Posterior vena cava (tissue), 2 donors: ENCODE results near the gene SIAE. TPM values are rescaled to one million over a fixed set of nuclear protein-coding genes. Genes with fewer than 3 reads are reported as not detected.

Experiments used
- DNase-seq: peaks from one replicate; pipeline ENCODE4 v3.0.0-alpha.2; 2020; ENCODE audit warnings: low spot score
- intact Hi-C, 2 donors: fragments of 100-400 bp; cut with DNase I; formaldehyde crosslinking; loops; one replicate each; pipeline versions ENCODE4 v1.14.1 to v1.14.2; 2022 to 2023
- total RNA-seq, 2 donors: library from RNA; stranded (reverse); fragmentation: NEBNext Ultra II Directional; extraction: Animal tissue kit (Norgen Biotek cat#: 25700); gene quantifications; one replicate each; pipeline ENCODE4 v1.2.1, GENCODE V29; 2021
- donor health status: DM: yes; HTN: yes; CAD: no.
- donor health status: DM: yes; HTN: yes; CAD: no.

The SIAE gene
- total RNA-seq, 2 donors from 2014 or later = 6.4 to 16.8 TPM

DNA sequence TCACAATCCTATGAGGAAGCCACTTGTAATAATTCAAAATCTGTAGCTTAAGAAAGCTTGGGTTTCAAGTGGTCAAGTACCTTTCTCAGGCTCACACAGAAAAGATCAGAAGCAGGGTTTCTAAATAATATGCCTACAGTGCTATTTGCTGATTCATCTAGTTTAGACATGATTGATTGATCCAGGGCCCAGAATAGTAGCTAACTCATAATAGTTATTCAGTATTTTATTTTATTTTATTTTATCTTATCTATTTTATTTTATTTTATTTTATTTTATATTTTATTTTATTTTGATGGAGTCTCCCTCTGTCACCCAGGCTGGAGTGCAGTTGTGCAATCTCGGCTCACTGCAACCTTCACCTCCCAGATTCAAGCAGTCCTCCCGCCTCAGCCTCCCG is 78.2 kb downstream of the SIAE start:
- DNase-seq = no peak
- intact Hi-C loops = no loop called here

- intact Hi-C loops = no loop called here
- no peak for DNase-seq
These were observed 80.9 kb downstream of the SIAE start for GRCh38 chr11:124592627-124593026.

DNA sequence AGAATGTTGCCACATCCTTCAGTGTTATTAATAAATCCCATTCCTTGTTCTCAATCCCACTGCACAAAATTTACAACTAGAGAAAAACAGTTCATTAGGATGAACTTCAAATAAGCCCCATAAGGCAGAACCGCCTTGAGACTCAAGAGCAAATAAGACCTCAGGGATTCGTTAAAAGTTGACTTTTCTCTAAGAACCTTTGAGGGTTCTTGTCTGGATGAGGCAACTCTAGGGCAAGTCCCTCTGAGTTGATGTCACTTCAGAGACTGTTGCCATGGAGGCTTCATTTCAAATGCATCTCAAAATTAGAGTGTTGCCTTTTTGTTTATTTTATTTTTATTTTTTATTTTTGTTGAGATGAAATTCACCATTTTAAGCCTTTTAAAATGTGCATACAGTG is 82.1 kb downstream of the SIAE start:
- intact Hi-C loops = no loop called here
- DNase-seq = no peak

GRCh38 chr11:124586238-124586860 is 87.2 kb downstream of the SIAE start:
- intact Hi-C loops = loop anchor here (10.0 kb wide), 2 partner anchors 172 to 512 kb away; no protein-coding TSS in a partner anchor
- DNase-seq = no peak

DNA sequence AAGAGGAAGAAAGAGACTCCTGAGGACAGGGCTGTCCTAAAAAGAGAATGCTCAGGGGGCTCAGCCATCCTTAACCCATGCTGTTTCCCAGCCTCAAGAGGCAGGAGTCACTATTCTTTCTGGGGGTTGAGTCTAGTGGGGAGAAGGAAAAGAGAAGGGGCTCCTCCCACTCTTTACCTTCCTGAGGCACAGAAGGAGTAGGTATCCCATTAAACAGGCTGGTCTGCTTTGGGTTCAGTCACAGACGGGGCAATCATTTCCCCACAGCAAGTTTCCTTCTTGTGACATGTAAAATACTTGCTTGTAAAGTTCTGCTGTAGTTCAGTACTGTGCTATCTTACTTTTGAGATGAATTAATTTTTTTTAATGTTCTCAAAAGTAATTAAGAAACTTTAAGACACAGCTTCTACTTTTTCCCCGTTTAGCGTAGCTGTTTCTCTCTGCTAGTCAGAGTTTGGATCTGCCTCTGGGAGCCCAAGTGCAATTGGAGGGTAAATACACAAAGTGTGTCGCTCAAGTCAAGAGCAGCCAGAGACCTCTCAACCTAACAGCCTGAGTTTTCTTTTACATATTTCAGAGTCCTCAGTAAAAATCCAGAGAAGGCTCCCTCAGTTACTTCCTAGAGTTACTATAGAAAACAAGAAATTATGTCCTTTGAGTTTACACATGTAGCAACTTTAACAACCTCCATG is 88.7 kb downstream of the SIAE start:
- intact Hi-C loops = loop anchor here (10.0 kb wide), 2 partner anchors 170 to 510 kb away; no protein-coding TSS in a partner anchor

GRCh38 chr11:124583781-124584180 is 89.8 kb downstream of the SIAE start:
- intact Hi-C loops = loop anchor here (10.0 kb wide), 2 partner anchors 169 to 509 kb away; no protein-coding TSS in a partner anchor
- no peak for DNase-seq

More for the DNA sequence above, 88.7 kb downstream of the SIAE start:
- DNase-seq = no peak

Other genes starting within 250 kb of the SIAE start
- not detected for gene OR8B4, start 248.9 kb downstream of the SIAE start, total RNA-seq
- gene OR8B8, start 228.0 kb downstream of the SIAE start, total RNA-seq = not detected
- gene OR8B12, start 130.1 kb downstream of the SIAE start, total RNA-seq = not detected
- under 1 TPM in 1 of 2 donors, not detected in 1; 0.19 TPM for gene OR8A1, start 103.7 kb downstream of the SIAE start, total RNA-seq
- gene PANX3, start 62.3 kb downstream of the SIAE start, total RNA-seq = not detected
- gene TBRG1, start 50.9 kb downstream of the SIAE start, total RNA-seq = 10 to 100 TPM; 27.0 to 30.2 TPM
- gene SPA17, start 165 bp upstream of the SIAE start, total RNA-seq = 1 to 10 TPM; 3.4 to 4.0 TPM
- 1 to 10 TPM; 5.1 to 7.6 TPM for gene NRGN, start 66.2 kb upstream of the SIAE start, total RNA-seq
- gene VSIG2, start 78.5 kb upstream of the SIAE start, total RNA-seq = 1 to 10 TPM; 1.1 to 1.2 TPM
- 10 to 100 TPM; 71.5 to 76.9 TPM for gene ESAM, start 88.6 kb upstream of the SIAE start, total RNA-seq
- 10 to 100 TPM; 12.6 to 13.0 TPM for gene MSANTD2, start 126.7 kb upstream of the SIAE start, total RNA-seq
- gene ROBO3, start 191.7 kb upstream of the SIAE start, total RNA-seq = 10 to 100 TPM; 16.0 to 20.0 TPM
- 10 to 100 TPM; 19.8 to 23.4 TPM for gene ROBO4, start 224.1 kb upstream of the SIAE start, total RNA-seq
- under 1 TPM in 1 of 2 donors, not detected in 1; 0.28 TPM for gene HEPN1, start 245.5 kb upstream of the SIAE start, total RNA-seq